NCI-H1436 (cell line): ENCODE results near the gene ORM1.
A peak's percentile ranks its signal among the peaks of the same experiment; 100 is the strongest.
"Not testable (repeated sequence)": the region's sequence is repeated elsewhere in the genome, so short reads cannot be mapped to it uniquely, and the experiment has no call there.

Source experiments
- DNase-seq: peaks from one replicate; lab custom pipeline; 2025; lab: John Stamatoyannopoulos, UW

Gene ORM1

DNA sequence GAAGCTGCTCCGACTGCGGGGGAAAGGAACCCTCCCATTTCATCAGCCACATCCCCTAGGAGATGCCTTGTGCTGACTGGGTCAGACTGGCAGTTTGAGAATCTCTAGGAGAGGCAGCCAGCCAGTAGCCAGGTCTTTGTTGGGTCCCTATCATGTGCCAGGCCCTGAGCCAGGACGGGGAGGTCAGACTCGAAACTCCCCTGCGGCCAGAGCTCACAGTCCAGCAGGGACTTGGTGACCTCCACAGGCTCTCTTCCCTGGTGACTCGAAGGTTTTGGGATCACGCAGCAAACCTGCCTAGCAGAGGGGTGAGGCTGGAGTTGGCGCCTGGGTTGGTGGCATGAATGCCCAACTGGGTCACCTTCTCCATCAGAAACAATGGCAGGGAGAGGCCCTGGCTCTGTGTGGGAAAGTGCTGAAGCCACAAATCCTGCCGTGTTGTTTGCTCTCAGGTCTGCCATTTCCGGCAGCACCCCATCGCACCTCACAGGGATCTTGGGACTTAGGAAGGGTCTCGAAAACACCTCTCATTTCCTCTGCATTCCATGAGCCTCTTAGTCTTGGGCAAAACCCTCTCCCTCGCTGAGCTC, 14.4 kb upstream of the ORM1 start:
- DNase-seq: no peak

- no peak for DNase-seq
These were observed 13.8 kb upstream of the ORM1 start for GRCh38 chr9:114309096-114309495.

- no peak for DNase-seq
These were observed 12.1 kb upstream of the ORM1 start for GRCh38 chr9:114310471-114311450.

DNA sequence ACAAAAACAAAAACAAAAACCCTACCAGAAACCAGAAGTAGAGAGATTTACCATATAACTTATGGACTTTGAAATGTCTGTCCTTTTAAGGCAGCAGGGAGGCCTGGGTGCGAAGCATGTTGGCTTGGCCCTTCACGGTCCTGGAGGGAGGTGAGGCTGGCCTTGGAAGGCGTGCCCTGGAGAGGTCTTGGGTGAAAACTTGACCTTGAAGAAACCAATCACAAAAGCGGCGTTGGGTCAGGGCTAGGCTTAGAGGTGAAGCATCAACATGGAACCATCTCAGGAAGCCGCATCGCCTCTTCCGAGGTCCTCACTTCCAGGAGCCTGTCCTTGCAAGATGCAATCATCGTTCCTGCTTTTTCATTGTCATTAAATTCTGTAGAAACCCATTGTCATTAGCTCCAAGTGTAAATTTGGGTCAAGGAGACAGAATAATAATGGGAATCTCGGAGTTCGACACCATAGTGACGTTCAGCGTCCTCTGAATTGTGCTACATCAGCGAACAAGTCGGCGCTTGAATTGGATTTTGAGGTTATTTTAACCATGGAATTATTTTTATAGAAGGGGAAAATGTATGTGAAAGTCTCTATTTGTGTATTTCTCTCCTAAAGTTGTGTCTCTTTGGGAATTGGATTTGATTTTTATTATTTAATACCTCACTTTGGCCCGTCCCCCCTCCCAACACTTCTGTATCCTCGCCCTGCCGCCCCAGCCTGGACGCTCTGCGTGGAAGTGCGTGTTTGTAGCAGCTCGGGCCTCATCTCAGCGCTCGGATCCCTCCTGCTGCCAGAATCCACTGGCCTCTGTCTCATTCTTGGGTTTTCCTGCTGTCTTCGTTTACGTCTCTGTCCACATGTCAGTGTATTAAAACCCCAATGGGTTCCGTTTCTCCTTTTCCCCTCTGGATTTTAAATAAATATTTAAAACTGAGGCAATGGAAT, 11.1 kb upstream of the ORM1 start:
- DNase-seq: no peak

- DNase-seq: no peak
These were observed 10.4 kb upstream of the ORM1 start for GRCh38 chr9:114312513-114312875.

DNA sequence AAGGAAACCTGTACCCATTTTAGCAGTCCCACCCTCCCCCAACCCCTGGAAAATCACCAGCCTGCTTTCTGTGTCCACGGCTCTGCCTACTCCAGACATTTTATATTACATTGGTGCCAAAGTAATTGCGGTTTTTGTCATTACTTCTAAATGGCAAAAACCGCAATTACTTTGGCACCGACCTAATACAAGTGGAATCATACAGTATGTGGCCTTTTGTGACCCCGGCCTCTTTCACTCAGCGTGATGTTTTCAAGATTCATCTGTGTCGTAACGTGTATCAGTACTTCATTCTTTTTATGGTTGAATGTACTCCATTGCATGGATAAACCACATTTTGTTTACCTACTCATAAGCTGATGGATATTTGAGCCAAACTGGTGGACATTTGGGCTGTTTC, 9.7 kb upstream of the ORM1 start:
- no peak for DNase-seq

- DNase-seq: no peak
These were observed 8.5 kb upstream of the ORM1 start for GRCh38 chr9:114314256-114314867.

GRCh38 chr9:114314881-114315722, 7.8 kb upstream of the ORM1 start:
- DNase-seq: no peak

DNA sequence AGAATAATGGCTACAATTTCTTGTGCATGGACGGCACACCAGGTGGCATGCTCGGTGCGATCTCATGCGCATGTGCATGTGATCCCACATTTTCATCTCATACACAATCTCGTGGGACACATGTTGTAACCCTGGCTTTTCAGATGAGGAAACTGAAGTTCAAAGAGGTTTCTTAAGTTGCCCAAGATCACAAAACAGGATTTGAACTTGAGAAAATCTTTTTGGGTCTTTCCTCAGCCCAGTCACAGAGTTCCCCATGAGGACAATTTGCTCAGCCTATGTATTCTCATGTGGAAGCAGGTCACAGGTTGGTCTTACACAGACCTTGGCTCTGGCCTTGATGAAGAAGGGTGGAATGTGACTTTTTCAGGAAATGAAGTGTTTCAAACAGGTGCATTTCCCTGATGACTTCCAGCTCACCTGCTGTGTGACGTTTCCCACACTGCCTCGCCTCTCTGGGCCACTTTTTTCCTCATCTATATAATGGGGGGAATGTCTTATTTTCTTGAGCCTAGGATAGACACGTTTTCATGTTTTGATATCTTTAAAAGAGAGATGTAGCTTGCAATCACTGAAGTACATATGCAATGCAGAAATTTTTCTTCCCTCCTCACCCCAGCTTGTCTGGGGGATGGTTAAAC, 7.1 kb upstream of the ORM1 start:
- DNase-seq: no peak

DNA sequence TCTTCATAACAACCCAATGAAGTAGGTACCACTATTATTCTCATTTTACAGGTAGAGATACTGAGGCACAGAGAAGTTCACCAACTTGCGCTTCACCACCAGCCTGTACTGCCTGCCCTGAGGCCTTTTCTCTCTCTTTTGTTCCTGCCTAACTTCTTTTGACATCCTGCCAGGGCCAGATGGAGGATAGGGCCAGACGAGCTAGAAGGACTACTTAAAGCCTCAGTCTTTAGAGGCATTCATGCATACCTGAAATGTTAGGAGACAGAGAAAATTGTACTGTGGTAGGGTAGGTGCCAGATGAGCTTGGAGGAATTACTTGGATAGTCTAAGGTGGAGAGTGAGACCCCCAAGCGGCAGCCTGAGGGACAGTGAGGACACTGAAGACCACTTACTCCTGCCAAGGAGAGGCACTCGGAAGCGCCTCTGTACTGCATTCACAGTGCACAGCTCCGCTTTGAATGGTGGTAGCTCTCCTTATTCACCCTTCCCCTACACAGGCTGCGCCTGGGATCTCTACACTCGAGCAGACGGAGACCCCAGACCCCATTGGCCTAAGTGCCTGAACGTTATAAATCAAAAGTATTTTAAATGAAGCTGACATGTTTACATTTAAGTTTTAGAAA, 6.2 kb upstream of the ORM1 start:
- DNase-seq: no peak

GRCh38 chr9:114317665-114318357, 5.1 kb upstream of the ORM1 start:
- DNase-seq: no peak

- no peak for DNase-seq
These were observed 4.5 kb upstream of the ORM1 start for GRCh38 chr9:114318416-114318815.

DNA sequence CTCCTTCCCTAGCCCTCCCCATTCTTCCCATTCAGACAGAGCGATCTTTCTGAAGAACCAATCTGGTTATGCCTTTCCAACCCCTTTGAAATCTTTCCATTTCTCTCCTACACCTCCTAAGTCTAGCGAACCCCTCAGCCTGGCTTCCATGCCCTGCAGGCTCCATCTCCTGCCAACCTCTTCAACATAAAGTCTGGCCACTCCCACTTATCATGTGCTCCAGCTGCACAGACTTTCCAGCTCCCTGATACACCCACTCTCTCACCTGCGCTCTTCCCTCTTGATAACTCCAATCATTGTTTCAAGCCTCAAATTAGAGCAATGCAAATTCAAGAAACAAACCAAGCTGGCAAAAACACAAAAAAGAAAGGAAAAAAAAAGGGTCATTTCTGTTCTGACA, 3.8 kb upstream of the ORM1 start:
- peak; percentile 11 for DNase-seq

DNA sequence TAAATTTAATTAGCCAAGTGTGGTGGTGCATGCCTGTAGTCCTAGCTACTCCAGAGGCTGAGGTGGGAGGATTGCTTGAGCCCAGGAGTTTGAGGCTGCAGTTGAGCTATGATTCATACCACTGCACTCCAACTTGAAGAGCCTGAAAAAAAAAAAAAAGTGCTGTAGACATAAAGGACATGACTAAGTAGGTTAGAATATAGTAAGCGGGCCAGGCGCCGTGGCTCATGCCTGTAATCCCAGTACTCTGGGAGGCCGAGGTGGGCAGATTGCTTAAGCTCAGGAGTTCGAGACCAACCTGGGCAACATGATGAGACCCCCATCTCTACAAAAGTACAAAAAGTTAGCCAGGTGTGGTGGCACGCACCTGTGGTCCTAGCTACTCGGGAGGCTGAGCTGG, 2.2 kb upstream of the ORM1 start:
- DNase-seq: not testable (repeated sequence)

GRCh38 chr9:114321759-114322158, 1.1 kb upstream of the ORM1 start:
- DNase-seq: no peak

- not testable (repeated sequence) for DNase-seq
These were observed 609 bp upstream of the ORM1 start for GRCh38 chr9:114322160-114322818.

DNA sequence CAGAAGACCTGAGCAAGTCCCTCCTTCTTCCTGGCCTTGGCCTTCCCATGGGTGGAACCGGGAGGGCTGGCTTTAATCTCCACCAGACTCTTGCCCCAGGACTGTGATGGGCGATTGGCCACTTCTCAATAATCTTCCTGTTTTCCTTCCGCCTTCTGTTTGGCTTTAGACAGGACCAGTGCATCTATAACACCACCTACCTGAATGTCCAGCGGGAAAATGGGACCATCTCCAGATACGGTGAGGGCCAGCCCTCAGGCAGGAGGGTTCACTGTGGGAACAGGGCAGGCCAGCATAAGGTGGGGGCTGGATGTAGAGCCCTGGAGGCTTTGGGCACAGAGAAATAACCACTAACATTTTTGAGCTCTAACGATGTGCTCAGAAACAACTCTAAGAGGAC, 951 bp downstream of the ORM1 start:
- DNase-seq: not testable (repeated sequence)

GRCh38 chr9:114324492-114324891, 1.6 kb downstream of the ORM1 start:
- no peak for DNase-seq

- DNase-seq: not testable (repeated sequence)
These were observed 2.1 kb downstream of the ORM1 start for GRCh38 chr9:114324965-114325364.
